Stimulated activated CD4-positive, alpha-beta T cell treated with anti-CD3 and anti-CD28 coated beads, Interleukin-15, amount 100 ng/mL, for 48 hours (primary cell): ENCODE data around the gene ART4.

Experiments used
- DNase-seq, 2 donors: peaks; one replicate each; pipeline ENCODE4 v3.0.0-alpha.2; 2020; ENCODE audit warnings: low read depth in 2 of 2

ART4 gene

GRCh38 chr12:14810953-14811483, 32.3 kb downstream of the ART4 start:
- no peak for DNase-seq

- DNase-seq, result no peak
Measured at GRCh38 chr12:14810167-14810952, 33.0 kb downstream of the ART4 start.

- no peak for DNase-seq
Measured at GRCh38 chr12:14803830-14804160, 39.5 kb downstream of the ART4 start.

- DNase-seq, result peak; percentile 76 to 84
Measured at GRCh38 chr12:14803011-14803829, 40.1 kb downstream of the ART4 start, which contains the start of the genes C12orf60 and WBP11. C12orf60 (plus strand) TSS chr12:14803670; CDS start chr12:14822936, 19,266 bp downstream. WBP11 (minus strand) TSS chr12:14803478; CDS start chr12:14801383, 2,095 bp downstream.

- DNase-seq, result no peak
Measured at GRCh38 chr12:14802721-14803010, 40.7 kb downstream of the ART4 start.

- DNase-seq, result no peak
Measured at GRCh38 chr12:14802247-14802646, 41.1 kb downstream of the ART4 start.

GRCh38 chr12:14795028-14795448, 48.3 kb downstream of the ART4 start:
- DNase-seq, result no peak

- no peak for DNase-seq
Measured at GRCh38 chr12:14785568-14785967, 57.8 kb downstream of the ART4 start.

GRCh38 chr12:14784471-14784870, 58.9 kb downstream of the ART4 start:
- DNase-seq, result no peak

- no peak for DNase-seq
Measured at GRCh38 chr12:14782756-14783155, 60.6 kb downstream of the ART4 start.

DNA sequence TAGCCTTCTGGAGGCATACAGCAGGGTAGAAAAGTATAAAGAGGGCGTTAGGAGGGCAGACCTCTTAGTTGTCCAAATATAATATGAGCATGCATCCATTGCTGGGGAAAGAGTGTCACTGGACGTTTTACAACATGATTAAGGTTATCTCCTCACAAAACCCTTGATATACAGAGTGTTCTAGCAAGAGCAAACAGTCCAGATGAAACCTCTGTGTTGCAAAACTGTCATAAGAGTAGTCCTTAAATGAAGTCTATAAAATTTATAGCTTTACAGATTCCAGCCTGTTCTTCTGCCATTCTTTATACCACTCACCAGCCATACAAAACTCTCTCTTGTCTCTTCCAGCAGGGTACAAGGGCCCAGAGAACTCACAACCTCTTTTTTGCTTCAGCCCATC, 61.8 kb downstream of the ART4 start:
- no peak for DNase-seq

DNA sequence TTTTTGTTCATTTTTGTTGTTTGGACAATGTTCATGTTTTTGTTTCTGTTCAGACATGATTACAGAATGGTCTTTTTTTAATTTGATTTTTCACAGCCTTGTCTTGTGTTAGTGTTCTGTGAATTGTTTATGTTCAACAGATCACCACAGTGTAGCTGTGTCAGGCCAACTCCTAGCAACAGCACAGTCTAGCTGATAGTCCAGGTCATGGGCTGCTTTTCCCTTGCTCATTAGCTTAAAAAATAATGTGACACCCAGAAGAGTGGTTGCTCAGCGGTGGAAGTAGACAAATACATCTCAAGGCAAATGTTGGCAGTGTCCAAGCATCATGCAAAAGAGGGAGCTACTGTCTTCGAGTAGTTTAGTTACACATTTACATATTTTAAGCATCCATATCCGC, 62.5 kb downstream of the ART4 start:
- no peak for DNase-seq

DNA sequence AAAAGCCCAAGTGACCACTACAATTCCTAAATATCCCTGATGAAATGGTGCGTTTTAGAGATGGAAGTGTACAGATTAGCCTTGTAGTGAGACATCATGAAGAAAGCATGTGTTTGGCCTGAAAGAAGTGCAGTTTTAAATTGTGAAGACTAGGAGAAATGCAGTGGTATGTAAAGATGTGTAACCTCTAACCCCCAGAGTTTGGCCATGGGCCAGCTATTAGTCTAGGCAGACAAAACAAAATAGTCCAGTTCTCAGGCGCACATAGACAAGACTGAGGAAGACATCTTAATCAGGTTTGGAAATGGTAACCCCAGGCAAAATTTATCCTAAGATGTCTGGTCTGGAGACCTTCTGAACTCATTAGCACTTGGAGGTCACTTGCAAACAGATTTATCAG, 63.5 kb downstream of the ART4 start:
- no peak for DNase-seq

GRCh38 chr12:14777271-14777670, 66.1 kb downstream of the ART4 start:
- no peak for DNase-seq

DNA sequence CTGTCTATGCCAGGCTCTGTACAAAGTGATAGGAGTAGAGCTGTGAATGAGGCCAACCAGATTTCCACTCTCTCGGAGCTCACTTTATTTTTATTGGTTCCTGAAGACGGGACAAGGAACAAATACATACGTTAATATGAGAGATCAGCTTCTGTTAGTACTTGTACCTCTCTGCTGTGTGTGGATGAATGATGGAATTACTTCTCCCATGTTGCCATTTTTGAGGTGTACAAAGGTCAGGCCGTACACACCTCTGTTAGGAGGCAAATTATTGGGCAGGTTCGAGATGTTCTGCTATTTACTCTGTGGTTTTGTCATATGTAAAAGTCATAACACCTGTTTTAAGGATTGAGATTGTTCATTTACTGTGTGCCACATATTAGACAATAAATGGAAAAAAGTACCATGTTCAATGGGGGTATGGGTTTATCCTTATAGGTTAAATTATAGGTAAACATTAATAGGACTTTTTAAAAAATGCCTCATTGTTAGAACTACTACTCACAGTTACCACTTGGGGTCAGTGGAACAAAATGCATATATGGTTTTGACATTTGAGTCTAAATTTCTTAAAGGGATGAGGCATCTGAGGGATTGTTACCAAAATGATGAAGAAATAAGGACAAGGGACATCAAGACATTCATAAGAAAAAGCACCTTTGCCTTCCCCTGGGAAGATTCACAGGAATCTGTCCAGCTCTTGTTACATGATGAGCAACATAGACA, 66.9 kb downstream of the ART4 start:
- DNase-seq, result no peak

DNA sequence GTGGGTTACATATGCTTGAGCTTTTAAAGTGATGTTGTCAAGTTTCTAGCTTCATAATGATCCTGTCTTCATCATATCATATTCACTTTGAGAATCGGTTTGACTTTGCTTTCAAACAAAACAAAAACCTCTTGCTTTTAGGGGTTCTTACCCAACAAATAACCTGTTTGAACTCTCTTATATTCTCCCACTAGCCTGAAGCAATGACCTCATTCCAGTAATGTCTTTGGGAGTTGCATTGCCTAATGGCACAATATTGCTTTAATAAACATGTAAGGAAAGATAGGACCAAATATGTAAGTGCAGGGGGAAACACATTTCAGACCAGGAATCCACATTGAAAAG, 67.7 kb downstream of the ART4 start:
- DNase-seq, result no peak
